ENCODE measurements around the gene DCAF11.

DNA sequence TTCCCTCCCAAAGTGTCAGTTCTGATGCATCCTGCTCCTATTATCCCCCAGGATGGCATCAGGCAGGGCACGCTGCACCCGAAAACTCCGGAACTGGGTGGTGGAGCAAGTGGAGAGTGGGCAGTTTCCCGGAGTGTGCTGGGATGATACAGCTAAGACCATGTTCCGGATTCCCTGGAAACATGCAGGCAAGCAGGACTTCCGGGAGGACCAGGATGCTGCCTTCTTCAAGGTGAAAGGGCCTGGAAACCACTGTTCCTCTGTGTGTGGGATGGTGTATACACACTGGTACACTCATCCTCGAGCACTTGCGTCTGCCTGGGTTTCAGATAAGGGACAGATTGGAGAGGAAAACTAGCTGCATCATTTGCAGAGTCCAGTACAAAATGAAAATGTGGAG lies 47.5 kb downstream of the DCAF11 start:
- TF ChIP-seq TAF1 (IDR thresholded peaks at IDR 0.05; ENCODE audit: borderline replicate concordance, low read depth, low read length) (no peak), POLR2A (IDR thresholded peaks at IDR 0.05; ENCODE audit: low read depth, low read length) (no peak), POLR2AphosphoS5 (IDR thresholded peaks at IDR 0.05; ENCODE audit: low read depth, low read length) (no peak)
